AG09309 (cell line): ENCODE results near the gene SELENOM.

Experiments used
- DNase-seq: peaks from one replicate; pipeline ENCODE4 v3.0.0-alpha.2; 2010; ENCODE audit warnings: low read depth
- H3K4me3 ChIP-seq: 2 replicates; pipeline ENCODE4 v1.5.1; 2011; ENCODE audit warnings: mild to moderate bottlenecking, low read depth, low read length, moderate library complexity; ENCODE audit not compliant: control insufficient read depth
- TF ChIP-seq, protein P1 (sequence below): IDR thresholded peaks from 2 replicates; pipeline ENCODE4 v1.5.1; 2011; ENCODE audit warnings: mild to moderate bottlenecking, low read depth, low read length, inconsistent platforms; ENCODE audit not compliant: insufficient read depth, control insufficient read depth; ENCODE audit errors: missing control alignments

Gene SELENOM

DNA sequence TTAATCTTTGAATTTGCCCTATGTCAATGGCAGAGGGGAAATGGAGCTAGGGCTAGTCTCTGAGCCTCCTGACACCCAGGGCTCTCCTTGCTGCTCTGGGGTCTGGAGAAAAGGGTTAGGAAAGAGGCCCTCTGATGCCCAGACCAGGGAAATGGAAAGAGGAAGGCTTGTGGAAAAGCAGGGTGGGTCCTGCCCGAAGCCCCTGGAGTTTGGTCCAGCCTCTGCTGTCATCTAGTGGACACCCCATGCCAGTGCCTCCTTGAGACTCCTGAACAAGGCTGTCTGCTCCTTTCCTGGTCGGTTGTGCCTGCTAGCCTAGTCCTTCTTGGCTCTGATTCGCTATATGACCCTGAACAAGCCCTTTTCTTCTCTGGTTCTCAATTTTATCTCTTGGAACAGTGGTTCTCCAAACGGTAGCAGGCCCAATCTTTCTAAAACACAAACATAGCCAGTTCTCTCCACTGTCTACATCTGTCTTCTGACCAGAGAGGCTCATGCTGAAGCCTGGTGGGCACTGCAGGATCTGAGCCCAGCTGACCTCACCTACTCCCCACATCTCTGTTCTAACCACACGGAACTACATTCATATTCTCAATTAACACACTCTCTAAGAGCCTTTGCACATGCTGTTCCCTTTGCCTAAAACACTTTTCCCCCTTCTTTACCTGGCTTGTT is 41.7 kb upstream of the SELENOM start:
- TF ChIP-seq, protein P1, sequence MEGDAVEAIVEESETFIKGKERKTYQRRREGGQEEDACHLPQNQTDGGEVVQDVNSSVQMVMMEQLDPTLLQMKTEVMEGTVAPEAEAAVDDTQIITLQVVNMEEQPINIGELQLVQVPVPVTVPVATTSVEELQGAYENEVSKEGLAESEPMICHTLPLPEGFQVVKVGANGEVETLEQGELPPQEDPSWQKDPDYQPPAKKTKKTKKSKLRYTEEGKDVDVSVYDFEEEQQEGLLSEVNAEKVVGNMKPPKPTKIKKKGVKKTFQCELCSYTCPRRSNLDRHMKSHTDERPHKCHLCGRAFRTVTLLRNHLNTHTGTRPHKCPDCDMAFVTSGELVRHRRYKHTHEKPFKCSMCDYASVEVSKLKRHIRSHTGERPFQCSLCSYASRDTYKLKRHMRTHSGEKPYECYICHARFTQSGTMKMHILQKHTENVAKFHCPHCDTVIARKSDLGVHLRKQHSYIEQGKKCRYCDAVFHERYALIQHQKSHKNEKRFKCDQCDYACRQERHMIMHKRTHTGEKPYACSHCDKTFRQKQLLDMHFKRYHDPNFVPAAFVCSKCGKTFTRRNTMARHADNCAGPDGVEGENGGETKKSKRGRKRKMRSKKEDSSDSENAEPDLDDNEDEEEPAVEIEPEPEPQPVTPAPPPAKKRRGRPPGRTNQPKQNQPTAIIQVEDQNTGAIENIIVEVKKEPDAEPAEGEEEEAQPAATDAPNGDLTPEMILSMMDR, result peak; percentile 98
- H3K4me3 ChIP-seq, result no peak overlapping the region
- DNase-seq, result peak; percentile 37

DNA sequence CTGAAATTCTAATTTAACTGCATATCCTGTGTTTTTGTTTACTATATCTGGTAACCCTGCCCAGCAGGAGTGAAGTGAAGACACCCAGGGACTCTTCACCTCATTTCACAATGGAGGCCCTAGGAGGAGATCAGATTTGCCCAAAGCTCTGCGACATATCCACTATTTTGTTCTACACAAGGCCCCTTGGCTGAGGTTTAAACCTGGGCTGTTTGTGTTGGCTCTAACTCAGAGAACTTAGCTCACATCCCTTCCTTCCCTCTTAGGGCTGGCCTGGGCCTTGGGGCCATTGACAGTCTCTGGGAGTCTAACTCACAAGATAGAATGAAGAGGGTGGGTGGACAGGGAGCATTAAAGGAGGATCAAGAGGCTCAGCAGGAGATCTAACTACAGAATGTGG is 41.1 kb upstream of the SELENOM start:
- TF ChIP-seq, protein P1, result no peak
- DNase-seq, result no peak
- H3K4me3 ChIP-seq, result no peak overlapping the region

- no peak for DNase-seq
- no peak overlapping the region for H3K4me3 ChIP-seq
- TF ChIP-seq, protein P1, result no peak
Observed at GRCh38 chr22:31144223-31144622, 36.9 kb upstream of the SELENOM start.

DNA sequence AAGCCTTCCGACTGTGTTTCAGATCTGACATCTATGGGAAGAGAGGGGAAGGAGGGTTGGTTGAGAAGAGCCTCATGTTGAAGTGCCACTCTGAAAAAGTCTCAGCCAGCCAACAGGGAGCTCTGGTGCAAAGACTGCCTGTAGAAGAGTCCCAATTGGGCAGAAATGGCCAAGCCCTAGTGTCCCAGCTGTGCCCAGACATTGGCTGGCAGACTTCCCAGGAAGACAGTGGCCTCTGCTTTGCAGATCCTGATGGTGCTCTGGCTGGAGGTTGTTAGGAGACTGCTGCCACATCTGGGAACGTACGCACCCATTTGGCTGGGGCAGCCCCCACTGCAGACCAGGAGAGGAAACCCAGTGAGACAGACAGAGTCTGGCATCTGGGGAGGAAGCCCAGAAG is 36.2 kb upstream of the SELENOM start:
- no peak overlapping the region for H3K4me3 ChIP-seq
- no peak for DNase-seq
- TF ChIP-seq, protein P1, result no peak

GRCh38 chr22:31143038-31143437 is 35.7 kb upstream of the SELENOM start:
- no peak for DNase-seq
- TF ChIP-seq, protein P1, result no peak
- H3K4me3 ChIP-seq, result no peak overlapping the region

DNA sequence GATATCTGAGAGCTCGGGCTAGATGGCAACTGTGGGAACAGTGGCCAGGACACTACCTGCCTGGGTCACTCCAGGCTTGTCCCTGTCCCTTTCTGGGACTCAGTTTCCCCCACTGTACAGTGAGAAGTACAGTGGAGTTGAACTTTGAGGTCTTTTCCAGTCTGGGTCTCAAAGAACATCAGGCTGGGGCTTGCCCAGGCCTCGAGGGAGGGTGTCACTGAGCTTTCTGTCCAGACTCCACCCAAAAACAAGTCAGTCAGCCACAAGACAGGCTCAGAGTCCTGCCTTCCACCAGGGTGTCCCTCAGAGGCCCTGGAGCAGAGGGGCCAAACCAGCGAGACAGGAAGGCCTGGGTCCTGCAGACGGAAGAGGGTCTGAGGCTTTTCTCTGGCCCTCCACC is 34.9 kb upstream of the SELENOM start:
- no peak for DNase-seq
- TF ChIP-seq, protein P1, result no peak
- H3K4me3 ChIP-seq, result no peak overlapping the region

DNA sequence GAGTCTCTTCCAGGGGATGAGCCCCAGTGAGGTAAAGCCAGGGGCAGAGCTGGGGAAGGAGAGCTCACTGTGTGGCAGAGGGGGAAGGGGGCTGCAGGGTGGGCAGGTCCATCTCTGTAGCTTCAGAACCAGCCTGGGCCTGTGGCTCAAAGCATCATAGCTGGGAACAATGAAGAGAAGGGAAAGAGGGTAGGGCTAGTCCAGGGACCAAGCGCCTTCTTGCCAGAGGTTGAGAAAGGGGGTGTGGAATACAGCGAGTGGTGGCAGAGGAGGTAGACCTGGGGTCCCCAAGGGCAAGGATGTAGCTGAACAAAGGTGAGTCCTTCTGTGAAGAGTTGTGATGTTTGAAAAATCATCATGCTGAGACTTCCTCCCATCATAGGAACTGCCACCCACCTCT is 34.2 kb upstream of the SELENOM start:
- DNase-seq, result no peak
- TF ChIP-seq, protein P1, result no peak

More for the DNA sequence above, 34.2 kb upstream of the SELENOM start:
- H3K4me3 ChIP-seq, result no peak overlapping the region
